Activated CD8-positive, alpha-beta T cell treated with anti-CD3 and anti-CD28 coated beads for 36 hours (primary cell): ENCODE data around the gene WNT11. TPM values are rescaled to one million over a fixed set of nuclear protein-coding genes. Genes with fewer than 3 reads are reported as not detected.

ENCODE experiments used
- ATAC-seq: fragments of 200-7000 bp; cut with Tn5 transposase; one replicate; pipeline ENCODE4 v1.10.0; 2021; ENCODE audit warnings: mild to moderate bottlenecking, moderate library complexity
- CTCF ChIA-PET: fragments of 350-600 bp; sonication (Branson Sonifier 250); formaldehyde crosslinking; loops from one replicate; lab custom pipeline; 2021; ENCODE audit warnings: antibody characterized with exemption; lab: Charles Lee
- POLR2A ChIA-PET: fragments of 350-600 bp; sonication (Branson Sonifier 250); formaldehyde crosslinking; loops from one replicate; lab custom pipeline; 2021; ENCODE audit warnings: antibody characterized with exemption; lab: Charles Lee
- DNase-seq: peaks from one replicate; pipeline ENCODE4 v3.0.0-alpha.2; 2020
- H3K27ac Mint-ChIP-seq: one replicate; pipeline ENCODE4 v1.8.0; 2021; ENCODE audit warnings: mild to moderate bottlenecking, mixed read lengths
- H3K27me3 Mint-ChIP-seq: one replicate; pipeline ENCODE4 v1.8.0; 2021; ENCODE audit warnings: mixed read lengths
- H3K36me3 Mint-ChIP-seq: one replicate; pipeline ENCODE4 v1.8.0; 2021; ENCODE audit warnings: low read depth, mixed read lengths
- H3K4me1 Mint-ChIP-seq: one replicate; pipeline ENCODE4 v1.8.0; 2021; ENCODE audit warnings: low read depth, mixed read lengths
- H3K4me3 Mint-ChIP-seq: one replicate; pipeline ENCODE4 v1.8.0; 2021; ENCODE audit warnings: mild to moderate bottlenecking, moderate library complexity, mixed read lengths
- H3K9me3 Mint-ChIP-seq: one replicate; pipeline ENCODE4 v1.8.0; 2021; ENCODE audit warnings: mixed read lengths
- intact Hi-C: fragments of 100-400 bp; cut with micrococcal nuclease; formaldehyde crosslinking; loops from one replicate; pipeline ENCODE4 v1.10.0; 2022
- total RNA-seq, 2 experiments: library from RNA; stranded (reverse); gene quantifications; one replicate each; pipeline ENCODE4 v1.2.3, GENCODE V29; 2021
- TF ChIP-seq, protein P1 (sequence below): fragments of 200-600 bp; IDR thresholded peaks from one replicate; pipeline ENCODE4 v1.8.0; 2022; ENCODE audit warnings: antibody characterized with exemption, mild to moderate bottlenecking

WNT11 gene
- total RNA-seq, 2 experiments from 2014 or later, result 0.32 to 0.43 TPM

- intact Hi-C loops, result no loop called here
- ChIA-PET CTCF (interaction anchor here (1.6 to 3.1 kb wide), 3 partner anchors 38 to 57 kb away, joined by 3 to 17 read pairs (median 13); partner anchors contain the start of gene WNT11), POLR2A (no interaction called here)
- Mint-ChIP-seq H3K27me3 (no peaks in the 10 kb centered on the region), H3K27ac (no peak overlapping the region), H3K4me3 (no peak overlapping the region), H3K4me1 (no peaks in the 10 kb centered on the region), H3K9me3 (peaks cover 8% of the 10 kb centered on the region), H3K36me3 (no peaks in the 10 kb centered on the region)
- TF ChIP-seq, protein P1, sequence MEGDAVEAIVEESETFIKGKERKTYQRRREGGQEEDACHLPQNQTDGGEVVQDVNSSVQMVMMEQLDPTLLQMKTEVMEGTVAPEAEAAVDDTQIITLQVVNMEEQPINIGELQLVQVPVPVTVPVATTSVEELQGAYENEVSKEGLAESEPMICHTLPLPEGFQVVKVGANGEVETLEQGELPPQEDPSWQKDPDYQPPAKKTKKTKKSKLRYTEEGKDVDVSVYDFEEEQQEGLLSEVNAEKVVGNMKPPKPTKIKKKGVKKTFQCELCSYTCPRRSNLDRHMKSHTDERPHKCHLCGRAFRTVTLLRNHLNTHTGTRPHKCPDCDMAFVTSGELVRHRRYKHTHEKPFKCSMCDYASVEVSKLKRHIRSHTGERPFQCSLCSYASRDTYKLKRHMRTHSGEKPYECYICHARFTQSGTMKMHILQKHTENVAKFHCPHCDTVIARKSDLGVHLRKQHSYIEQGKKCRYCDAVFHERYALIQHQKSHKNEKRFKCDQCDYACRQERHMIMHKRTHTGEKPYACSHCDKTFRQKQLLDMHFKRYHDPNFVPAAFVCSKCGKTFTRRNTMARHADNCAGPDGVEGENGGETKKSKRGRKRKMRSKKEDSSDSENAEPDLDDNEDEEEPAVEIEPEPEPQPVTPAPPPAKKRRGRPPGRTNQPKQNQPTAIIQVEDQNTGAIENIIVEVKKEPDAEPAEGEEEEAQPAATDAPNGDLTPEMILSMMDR, result no peak
- DNase-seq (no peak), ATAC-seq (no peak)
Observed at GRCh38 chr11:76247091-76247490, 40.8 kb upstream of the WNT11 start.

DNA sequence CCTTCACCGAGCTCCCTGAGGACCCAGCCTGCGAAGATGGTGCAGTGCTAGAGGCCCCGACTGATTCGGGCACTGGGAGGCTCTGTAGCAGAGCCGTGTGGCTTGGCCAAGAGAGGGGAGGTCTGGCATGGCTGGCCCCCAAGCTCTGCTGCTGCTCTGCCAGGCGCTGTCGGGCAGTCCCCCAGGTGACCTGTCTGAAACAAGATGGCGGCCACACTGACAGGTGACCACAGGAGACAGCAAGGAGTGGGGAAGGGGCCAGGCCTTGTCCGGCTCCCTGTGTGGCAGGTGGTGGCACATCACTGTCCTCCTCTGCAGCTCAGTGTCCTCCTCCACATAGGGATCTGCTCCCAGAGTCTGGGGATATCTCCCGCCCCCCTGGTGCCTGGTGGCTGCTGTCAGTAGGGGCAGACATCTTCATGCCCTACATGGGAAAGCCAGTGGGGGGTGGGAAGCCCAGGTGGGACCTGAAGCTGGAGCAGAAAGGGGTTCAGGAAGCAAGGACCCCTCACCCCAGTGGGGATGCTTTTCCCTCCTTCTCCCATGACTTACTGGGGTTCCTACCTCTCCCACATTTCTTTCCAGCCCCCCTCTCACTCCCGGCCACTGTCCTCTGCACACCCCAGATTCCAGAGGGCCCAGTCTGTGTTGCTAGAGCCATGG is 40.1 kb upstream of the WNT11 start:
- TF ChIP-seq, protein P1, result no peak

GRCh38 chr11:76245720-76246119 is 39.4 kb upstream of the WNT11 start:
- ATAC-seq, result no peak
- H3K9me3 Mint-ChIP-seq, result peaks cover 2% of the 10 kb centered on the region
- ChIA-PET CTCF (interaction anchor here (1.1 to 3.1 kb wide), 3 partner anchors 37 to 73 kb away, joined by 3 to 13 read pairs (median 6); no protein-coding TSS in a partner anchor), POLR2A (no interaction called here)
- H3K4me1 Mint-ChIP-seq, result no peaks in the 10 kb centered on the region
- no peaks in the 10 kb centered on the region for H3K27me3 Mint-ChIP-seq
- H3K36me3 Mint-ChIP-seq, result no peaks in the 10 kb centered on the region
- no peak overlapping the region for H3K27ac Mint-ChIP-seq
- intact Hi-C loops, result no loop called here
- no peak overlapping the region for H3K4me3 Mint-ChIP-seq
- TF ChIP-seq, protein P1, result no peak
- no peak for DNase-seq

More for the DNA sequence above, 40.1 kb upstream of the WNT11 start:
- POLR2A ChIA-PET, result no interaction called here
- CTCF ChIA-PET, result interaction anchor here (1.1 to 3.1 kb wide), 4 partner anchors 38 to 72 kb away, joined by 3 to 13 read pairs (median 4); no protein-coding TSS in a partner anchor
- Mint-ChIP-seq H3K27ac (no peak overlapping the region), H3K4me3 (no peak overlapping the region), H3K4me1 (no peaks in the 10 kb centered on the region), H3K36me3 (no peaks in the 10 kb centered on the region), H3K9me3 (peaks cover 6% of the 10 kb centered on the region), H3K27me3 (no peaks in the 10 kb centered on the region)
- ATAC-seq (no peak), DNase-seq (no peak)
- intact Hi-C loops, result no loop called here

DNA sequence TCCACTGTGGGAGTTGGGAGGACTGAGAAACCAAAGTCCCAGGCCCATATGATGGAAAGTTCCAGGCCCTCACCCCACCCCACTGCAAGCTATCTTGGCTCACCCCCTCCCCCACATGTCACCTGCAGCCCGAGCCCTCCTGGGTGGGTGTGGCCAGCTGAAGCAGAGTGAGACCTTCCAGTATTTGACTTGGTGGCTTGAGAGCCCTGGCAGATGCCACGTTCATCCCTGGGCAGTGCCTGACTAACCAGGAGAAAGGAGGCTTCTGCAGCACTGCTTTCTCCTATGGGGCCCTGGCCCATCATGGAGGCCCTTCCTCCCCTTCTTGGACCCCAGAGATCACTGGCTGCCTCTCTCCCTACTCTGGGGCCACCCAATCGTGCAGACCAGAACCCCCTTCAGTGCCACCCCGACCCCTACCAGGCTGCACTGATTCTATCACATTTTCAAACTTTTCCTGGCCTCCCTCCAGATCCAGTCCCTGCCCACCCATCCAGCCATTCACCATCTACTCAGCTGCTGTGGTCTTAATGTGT is 38.1 kb upstream of the WNT11 start:
- ATAC-seq, result no peak
- CTCF ChIA-PET, result interaction anchor here (3.1 kb wide), 1 partner anchor 36 kb away, joined by 13 read pairs; no protein-coding TSS in a partner anchor
- Mint-ChIP-seq H3K4me3 (no peak overlapping the region), H3K27ac (no peak overlapping the region), H3K4me1 (no peaks in the 10 kb centered on the region), H3K36me3 (no peaks in the 10 kb centered on the region), H3K27me3 (no peaks in the 10 kb centered on the region), H3K9me3 (no peaks in the 10 kb centered on the region)
- no peak for DNase-seq
- intact Hi-C loops, result no loop called here
- TF ChIP-seq, protein P1, result no peak
- POLR2A ChIA-PET, result interaction anchor here (1.2 kb wide), 1 partner anchor 10 kb away, joined by 3 read pairs; no protein-coding TSS in a partner anchor

GRCh38 chr11:76243957-76244285 is 37.6 kb upstream of the WNT11 start:
- Mint-ChIP-seq H3K9me3 (no peaks in the 10 kb centered on the region), H3K27ac (no peak overlapping the region), H3K27me3 (no peaks in the 10 kb centered on the region), H3K4me1 (no peaks in the 10 kb centered on the region), H3K4me3 (no peak overlapping the region), H3K36me3 (no peaks in the 10 kb centered on the region)
- intact Hi-C loops, result no loop called here
- ChIA-PET POLR2A (interaction anchor here (1.2 kb wide), 1 partner anchor 9 kb away, joined by 3 read pairs; no protein-coding TSS in a partner anchor), CTCF (interaction anchor here (1.1 to 3.1 kb wide), 2 partner anchors 35 to 74 kb away, joined by 3 to 13 read pairs; no protein-coding TSS in a partner anchor)
- TF ChIP-seq, protein P1, result no peak
- DNase-seq, result no peak
- ATAC-seq, result no peak
